ENCODE results near the gene BTNL9. TPM values are rescaled to one million over a fixed set of nuclear protein-coding genes. Genes with fewer than 3 reads are reported as not detected.

The BTNL9 gene
- total and polyA plus RNA-seq, 9 of the 15 experiments (the other 6 are each of a cell fraction or from before 2014, with no cell fraction given), result 3.7 to 86.7 (median 29.4) TPM

- TF ChIP-seq ZNF318 (IDR thresholded peaks at IDR 0.05; ENCODE audit: borderline replicate concordance in 1 of 2, low read depth in 1 of 2) (no peak), KLF16 (IDR thresholded peaks at IDR 0.05) (no peak), NRF1 (conservative IDR thresholded peaks at IDR 0.05 in 1 of 2, IDR thresholded peaks at IDR 0.05 in 1 of 2) (peak in 1 of 2 experiments; percentile 8; a peak in 2 of 4 replicates), SRF (CRISPR knock-in tag; IDR thresholded peaks at IDR 0.05) (peak in 1 of 2 experiments; percentile 90; a peak in 2 of 4 replicates), PCBP2 (IDR thresholded peaks at IDR 0.05; ENCODE audit: low read depth, low read length, poor library complexity, severe bottlenecking) (no peak), CHCHD3 (CRISPR knock-in tag; IDR thresholded peaks at IDR 0.05) (no peak), MTA3 (IDR thresholded peaks at IDR 0.05; ENCODE audit: borderline replicate concordance) (peak; percentile 37; the same call in 1 of the 2 replicates), CUX1 (CRISPR knock-in tag; IDR thresholded peaks at IDR 0.05) (no peak), CREB3 (tag; conservative IDR thresholded peaks at IDR 0.05; ENCODE audit: low read depth) (no peak), YY1 (IDR thresholded peaks at IDR 0.05; ENCODE audit: borderline replicate concordance in 1 of 3, control insufficient read depth in 1 of 3, extremely low read depth in 1 of 3, insufficient read depth in 3 of 3, insufficient read length in 1 of 3, insufficient replicate concordance in 2 of 3, low read depth in 1 of 3, low read length in 2 of 3) (no peak)
These were observed 2.7 kb upstream of the BTNL9 start (continued) for GRCh38 chr5:181037365-181037861.
